GM18907 (cell line): ENCODE results near the gene CACNB4.
A peak's percentile ranks its signal among the peaks of the same experiment; 100 is the strongest.

ENCODE experiments used
- ATAC-seq: cut with Tn5 transposase; IDR thresholded peaks from one replicate; pipeline ENCODE4 v1.9.1; 2021; ENCODE audit warnings: mild to moderate bottlenecking, moderate library complexity; ENCODE audit not compliant: unreplicated experiment

Gene CACNB4

GRCh38 chr2:152054593-152054992 is 44.3 kb downstream of the CACNB4 start:
- no peak for ATAC-seq

- peak; percentile 41 for ATAC-seq
Measured at GRCh38 chr2:152051436-152051835, 47.4 kb downstream of the CACNB4 start.

GRCh38 chr2:152050915-152051314 is 47.9 kb downstream of the CACNB4 start:
- no peak for ATAC-seq

GRCh38 chr2:152050341-152050740 is 48.5 kb downstream of the CACNB4 start:
- no peak for ATAC-seq

- no peak for ATAC-seq
Measured at GRCh38 chr2:152049541-152049940, 49.3 kb downstream of the CACNB4 start.

GRCh38 chr2:152047824-152048471 is 50.9 kb downstream of the CACNB4 start:
- no peak for ATAC-seq

- ATAC-seq, result peak; percentile 68
Measured at GRCh38 chr2:152046940-152047339, 51.9 kb downstream of the CACNB4 start.

GRCh38 chr2:152042636-152043615 is 55.9 kb downstream of the CACNB4 start:
- no peak for ATAC-seq

GRCh38 chr2:152038441-152038958 is 60.3 kb downstream of the CACNB4 start:
- no peak for ATAC-seq

DNA sequence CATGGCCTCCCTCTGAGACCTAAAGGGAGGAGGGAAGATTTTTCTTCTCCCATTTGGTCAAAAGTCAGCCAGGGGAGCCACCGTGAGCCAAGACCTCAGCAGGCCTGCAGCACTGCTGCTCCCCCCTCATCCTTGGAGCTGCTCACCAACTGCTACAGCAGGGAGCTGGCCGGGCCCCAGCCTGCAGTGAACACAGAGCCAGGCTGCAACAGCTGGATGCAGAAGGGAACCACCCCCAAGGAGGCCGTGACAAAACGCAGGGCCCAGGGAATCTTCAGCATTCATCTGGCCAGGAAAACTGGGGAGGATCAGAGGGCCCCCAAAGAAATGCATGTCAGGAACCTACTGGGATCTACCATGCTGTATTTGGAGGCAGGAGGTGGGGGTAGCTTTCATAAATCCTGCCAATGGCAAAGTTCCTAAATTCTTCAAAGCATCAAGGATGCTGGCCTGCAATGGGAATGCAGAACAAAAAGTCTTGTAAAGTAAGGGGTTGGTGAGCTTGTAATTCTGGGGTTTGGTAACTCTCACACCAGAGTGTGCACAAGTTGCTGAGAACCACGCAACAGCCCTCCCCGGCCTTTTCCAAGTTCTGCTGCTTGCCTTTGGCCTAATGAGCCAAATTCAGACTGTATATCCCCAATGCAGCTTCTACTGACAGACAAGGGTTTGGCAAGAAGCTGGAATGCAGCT is 61.0 kb downstream of the CACNB4 start:
- no peak for ATAC-seq

DNA sequence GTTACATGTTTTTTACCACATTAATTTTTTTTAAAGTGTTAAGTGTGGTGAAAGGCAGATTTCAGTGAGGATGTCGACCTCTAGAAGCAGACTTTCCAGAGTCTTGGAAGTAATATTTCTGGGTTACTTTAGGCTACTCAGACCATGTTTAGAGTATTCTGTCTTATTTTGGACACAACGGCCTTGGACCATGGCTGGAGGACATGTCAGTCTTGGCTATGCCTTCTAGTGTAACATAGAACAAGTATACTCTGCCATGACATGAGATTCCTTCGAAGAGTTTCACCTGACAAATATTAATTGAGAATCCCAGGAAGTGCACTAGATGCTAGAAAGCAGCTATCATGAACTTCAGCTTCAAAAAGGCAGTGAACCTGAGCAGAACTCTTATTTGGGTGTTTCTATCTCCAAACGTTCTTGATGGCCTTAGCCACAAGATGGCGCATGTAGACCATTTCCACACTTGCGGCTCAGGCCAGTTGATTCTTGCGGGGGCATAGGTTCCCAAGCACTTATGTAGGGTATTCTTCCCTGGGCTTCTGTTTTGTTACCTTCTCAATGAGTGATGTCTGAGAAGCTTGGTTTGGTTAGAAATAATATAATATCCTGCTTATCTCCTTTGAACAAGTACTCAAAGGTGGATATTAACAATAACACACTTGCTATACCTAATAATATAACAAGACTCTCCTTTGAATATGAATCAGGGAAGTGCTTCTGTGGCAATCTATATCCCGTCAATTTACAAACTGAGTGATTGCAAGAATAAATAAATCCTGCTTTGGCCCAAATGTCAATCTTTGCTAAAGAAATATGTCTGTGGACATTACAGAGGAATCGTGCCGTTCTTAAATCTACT is 62.0 kb downstream of the CACNB4 start:
- peak; percentile 88 for ATAC-seq

GRCh38 chr2:152034257-152034801 is 64.5 kb downstream of the CACNB4 start:
- ATAC-seq, result no peak

GRCh38 chr2:152033011-152033925 is 65.6 kb downstream of the CACNB4 start:
- ATAC-seq, result no peak

DNA sequence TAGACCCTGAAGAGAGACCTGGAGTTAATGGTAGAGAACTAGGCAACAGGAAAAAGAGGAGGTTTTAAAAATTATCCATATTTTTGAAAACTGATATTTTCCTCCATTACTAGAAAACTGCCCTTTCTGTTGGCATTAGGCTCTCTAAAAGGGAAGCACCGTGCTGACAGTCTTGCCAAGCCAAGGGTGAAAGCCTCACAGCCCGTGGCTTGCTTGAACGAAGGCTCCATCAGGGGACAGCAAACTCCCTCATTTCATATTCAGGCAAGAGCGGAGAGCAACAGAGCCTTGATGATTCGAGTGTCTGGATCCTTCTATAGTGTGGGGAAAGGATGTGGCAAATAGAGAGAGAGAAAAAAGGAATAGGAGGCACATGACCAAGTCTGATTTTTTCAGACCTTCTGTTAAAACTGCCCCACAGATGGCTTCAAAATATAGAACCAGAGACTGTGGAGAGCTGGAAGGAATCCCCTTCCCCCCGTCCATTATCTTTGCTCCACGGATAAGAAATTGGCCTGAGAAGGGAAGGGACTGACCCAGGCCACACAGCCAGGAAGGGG is 67.0 kb downstream of the CACNB4 start:
- ATAC-seq, result no peak

DNA sequence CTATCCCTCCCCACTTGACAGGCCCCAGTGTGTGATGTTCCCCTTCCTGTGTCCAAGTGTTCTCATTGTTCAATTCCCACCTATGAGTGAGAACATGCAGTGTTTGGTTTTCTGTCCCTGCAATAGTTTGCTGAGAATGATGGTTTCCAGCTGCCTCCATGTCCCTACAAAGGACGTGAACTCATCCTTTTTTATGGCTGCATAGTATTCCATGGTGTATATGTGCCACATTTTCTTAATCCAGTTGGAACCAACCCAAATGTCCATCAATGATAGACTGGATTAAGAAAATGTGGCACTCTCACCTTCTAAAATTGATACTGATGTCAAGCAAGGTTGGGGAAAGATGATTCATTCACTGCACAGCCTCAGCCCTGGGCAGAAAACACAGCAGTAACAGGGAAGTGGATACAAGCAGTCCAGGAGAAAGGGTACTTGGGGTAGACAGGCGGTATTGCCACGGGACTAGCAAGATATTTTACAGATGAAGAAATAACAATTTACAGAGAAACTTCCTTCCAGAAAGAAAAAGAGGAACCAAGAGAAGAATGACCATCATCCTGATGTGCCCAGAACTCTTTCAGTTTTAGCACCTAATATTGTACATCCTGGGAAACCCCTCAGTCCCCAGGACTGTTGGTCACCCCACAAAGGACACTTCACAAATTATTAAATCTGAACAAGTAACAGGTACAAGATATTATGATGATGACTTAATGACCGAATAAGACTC is 68.1 kb downstream of the CACNB4 start:
- ATAC-seq, result peak; percentile 66

DNA sequence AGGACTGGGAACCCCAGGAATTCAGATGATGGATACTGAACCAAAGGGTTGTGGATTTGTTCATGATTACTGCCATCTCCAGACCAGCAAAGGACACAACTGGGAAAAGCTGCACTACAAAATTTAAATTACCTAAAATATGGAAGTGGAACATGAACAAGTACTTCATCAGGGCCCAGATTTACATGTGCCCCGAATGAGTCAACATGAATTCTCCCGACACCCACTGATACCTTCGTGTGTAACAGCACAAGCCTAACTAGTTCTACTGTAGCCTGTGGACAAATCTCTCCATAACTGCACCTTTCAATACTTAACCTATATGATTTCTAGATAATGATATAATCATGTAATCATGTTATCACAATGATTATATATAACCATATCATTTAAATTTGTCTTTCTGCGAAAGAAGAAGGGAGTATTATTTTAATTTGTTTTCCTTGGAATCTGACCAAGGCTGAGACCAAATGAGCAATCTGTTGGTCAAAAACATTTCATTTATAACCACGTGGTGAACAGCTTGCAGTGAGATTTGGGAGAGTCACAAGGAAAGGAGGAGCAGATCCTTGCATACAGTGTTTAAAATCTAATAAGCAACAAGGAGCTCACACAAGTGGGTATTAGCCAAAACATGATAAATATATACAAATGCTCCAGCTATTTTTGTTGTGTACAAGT is 70.5 kb downstream of the CACNB4 start:
- ATAC-seq, result no peak

DNA sequence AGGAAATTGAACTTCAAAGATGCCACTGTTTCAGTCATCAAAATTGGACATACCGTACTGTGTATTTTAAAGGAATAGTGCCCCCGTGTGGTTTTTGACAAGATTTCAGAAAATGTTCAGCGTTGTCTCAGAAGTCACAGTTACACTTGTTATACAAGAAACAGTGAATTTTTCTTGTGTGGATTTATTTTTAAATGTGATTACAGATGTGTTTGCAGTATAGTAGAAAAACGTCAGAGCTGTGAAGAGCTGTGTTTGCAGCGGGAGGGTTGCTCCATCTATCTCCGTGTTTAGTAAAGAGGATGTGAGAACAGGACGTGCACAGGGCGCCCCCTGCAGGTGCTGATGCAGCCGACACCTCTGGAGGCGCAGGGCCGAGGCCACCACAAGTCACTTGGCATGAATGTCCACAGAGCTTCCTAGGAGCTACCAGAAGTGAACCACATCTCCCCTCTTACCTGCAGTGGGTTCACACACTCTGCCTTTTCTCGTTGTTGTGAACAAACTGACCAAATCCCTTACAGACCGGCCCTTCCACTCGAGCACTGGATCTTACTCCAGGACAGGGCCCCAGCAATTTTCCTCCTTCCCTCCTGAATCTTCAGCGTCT is 73.1 kb downstream of the CACNB4 start:
- peak; percentile 92 for ATAC-seq
